GM12878 (cell line): ENCODE measurements around the gene CCDC8.

ENCODE experiments used
- EP300 ChIP-seq, 2 experiments: fragments of 150-350 bp in 1 of 2; IDR thresholded peaks; 2 replicates each; pipeline ENCODE4 v1.6.1; 2011 to 2012; ENCODE audit warnings: low read depth in 2 of 2, low read length in 2 of 2, borderline replicate concordance in 1 of 2, improper control_type of control experiment in 1 of 2, inconsistent platforms in 1 of 2; ENCODE audit not compliant: control insufficient read depth in 1 of 2
- EZH2 ChIP-seq: IDR thresholded peaks from 2 replicates; pipeline ENCODE4 v1.6.1; 2012; ENCODE audit warnings: low read depth, mild to moderate bottlenecking, control low read depth, inconsistent platforms, low read length, borderline replicate concordance; ENCODE audit not compliant: control insufficient read depth
- KDM1A ChIP-seq: fragments of 200-600 bp; sonication (generic); IDR thresholded peaks from 2 replicates; pipeline ENCODE4 v1.6.1; 2016; ENCODE audit warnings: borderline replicate concordance
- SMC3 ChIP-seq: IDR thresholded peaks from 2 replicates; pipeline ENCODE4 v1.6.1; 2011; ENCODE audit warnings: low read length, improper control_type of control experiment, borderline replicate concordance
- TCF3 ChIP-seq: IDR thresholded peaks from 2 replicates; pipeline ENCODE4 v1.6.1; 2012; ENCODE audit warnings: low read depth, mild to moderate bottlenecking, low read length, borderline replicate concordance; ENCODE audit not compliant: insufficient read depth
- ZNF274 ChIP-seq: IDR thresholded peaks from one replicate; pipeline ENCODE4 v1.8.0; 2011; ENCODE audit not compliant: insufficient read length, insufficient read depth
- TF ChIP-seq, protein P1 (sequence below), 3 experiments: IDR thresholded peaks in 2 of 3; conservative IDR thresholded peaks in 1 of 3; 2 replicates each; pipeline ENCODE4 v1.5.1; 2011; ENCODE audit warnings: low read depth in 3 of 3, low read length in 3 of 3, mild to moderate bottlenecking in 3 of 3, control low read depth in 2 of 3, moderate library complexity in 2 of 3, inconsistent platforms in 1 of 3, mixed read lengths in 1 of 3; ENCODE audit not compliant: control insufficient read depth in 2 of 3, insufficient read depth in 1 of 3; ENCODE audit errors: extremely low read depth in 1 of 3
- TF ChIP-seq, protein P2 (sequence below): IDR thresholded peaks from 2 replicates; pipeline ENCODE4 v1.6.1; 2011; ENCODE audit warnings: low read depth, low read length, improper control_type of control experiment, borderline replicate concordance
- TF ChIP-seq, protein P3 (sequence below): fragments of 150-350 bp; IDR thresholded peaks from 2 replicates; pipeline ENCODE4 v1.6.1; 2016; ENCODE audit warnings: low read depth, low read length

DNA sequence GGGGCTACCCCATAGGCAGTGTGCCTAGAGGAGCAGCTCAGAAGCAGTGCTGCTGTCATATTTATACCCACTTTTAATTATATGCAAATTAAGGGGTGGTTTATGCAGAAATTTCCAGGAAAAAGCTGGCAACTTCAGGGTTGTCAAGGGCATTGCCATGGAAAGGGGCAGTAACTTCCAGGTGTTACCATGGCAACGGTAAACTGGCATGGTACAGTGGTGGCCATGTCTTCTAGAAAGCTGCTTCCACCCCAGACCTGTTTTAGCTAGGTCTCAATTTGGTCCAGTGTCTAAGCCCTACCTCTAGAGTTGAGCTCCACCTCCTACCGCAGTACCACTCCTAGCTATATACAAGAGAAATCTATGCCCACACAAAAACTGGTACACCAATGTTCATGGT lies 46.7 kb upstream of the CCDC8 start:
- TF ChIP-seq ZNF274 (no peak), SMC3 (no peak), EZH2 (no peak), TCF3 (no peak), EP300 (IDR thresholded peaks at IDR 0.05; ENCODE audit: borderline replicate concordance in 1 of 2, control insufficient read depth in 1 of 2, low read depth in 2 of 2, low read length in 2 of 2) (no peak), KDM1A (no peak)
- TF ChIP-seq, protein P1, sequence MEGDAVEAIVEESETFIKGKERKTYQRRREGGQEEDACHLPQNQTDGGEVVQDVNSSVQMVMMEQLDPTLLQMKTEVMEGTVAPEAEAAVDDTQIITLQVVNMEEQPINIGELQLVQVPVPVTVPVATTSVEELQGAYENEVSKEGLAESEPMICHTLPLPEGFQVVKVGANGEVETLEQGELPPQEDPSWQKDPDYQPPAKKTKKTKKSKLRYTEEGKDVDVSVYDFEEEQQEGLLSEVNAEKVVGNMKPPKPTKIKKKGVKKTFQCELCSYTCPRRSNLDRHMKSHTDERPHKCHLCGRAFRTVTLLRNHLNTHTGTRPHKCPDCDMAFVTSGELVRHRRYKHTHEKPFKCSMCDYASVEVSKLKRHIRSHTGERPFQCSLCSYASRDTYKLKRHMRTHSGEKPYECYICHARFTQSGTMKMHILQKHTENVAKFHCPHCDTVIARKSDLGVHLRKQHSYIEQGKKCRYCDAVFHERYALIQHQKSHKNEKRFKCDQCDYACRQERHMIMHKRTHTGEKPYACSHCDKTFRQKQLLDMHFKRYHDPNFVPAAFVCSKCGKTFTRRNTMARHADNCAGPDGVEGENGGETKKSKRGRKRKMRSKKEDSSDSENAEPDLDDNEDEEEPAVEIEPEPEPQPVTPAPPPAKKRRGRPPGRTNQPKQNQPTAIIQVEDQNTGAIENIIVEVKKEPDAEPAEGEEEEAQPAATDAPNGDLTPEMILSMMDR (IDR thresholded peaks at IDR 0.05 in 2 of 3, conservative IDR thresholded peaks at IDR 0.05 in 1 of 3; ENCODE audit: control insufficient read depth in 2 of 3, extremely low read depth in 1 of 3, insufficient read depth in 1 of 3, low read depth in 3 of 3, low read length in 3 of 3) = no peak
- TF ChIP-seq, protein P2, sequence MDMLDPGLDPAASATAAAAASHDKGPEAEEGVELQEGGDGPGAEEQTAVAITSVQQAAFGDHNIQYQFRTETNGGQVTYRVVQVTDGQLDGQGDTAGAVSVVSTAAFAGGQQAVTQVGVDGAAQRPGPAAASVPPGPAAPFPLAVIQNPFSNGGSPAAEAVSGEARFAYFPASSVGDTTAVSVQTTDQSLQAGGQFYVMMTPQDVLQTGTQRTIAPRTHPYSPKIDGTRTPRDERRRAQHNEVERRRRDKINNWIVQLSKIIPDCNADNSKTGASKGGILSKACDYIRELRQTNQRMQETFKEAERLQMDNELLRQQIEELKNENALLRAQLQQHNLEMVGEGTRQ = no peak
- TF ChIP-seq, protein P3, sequence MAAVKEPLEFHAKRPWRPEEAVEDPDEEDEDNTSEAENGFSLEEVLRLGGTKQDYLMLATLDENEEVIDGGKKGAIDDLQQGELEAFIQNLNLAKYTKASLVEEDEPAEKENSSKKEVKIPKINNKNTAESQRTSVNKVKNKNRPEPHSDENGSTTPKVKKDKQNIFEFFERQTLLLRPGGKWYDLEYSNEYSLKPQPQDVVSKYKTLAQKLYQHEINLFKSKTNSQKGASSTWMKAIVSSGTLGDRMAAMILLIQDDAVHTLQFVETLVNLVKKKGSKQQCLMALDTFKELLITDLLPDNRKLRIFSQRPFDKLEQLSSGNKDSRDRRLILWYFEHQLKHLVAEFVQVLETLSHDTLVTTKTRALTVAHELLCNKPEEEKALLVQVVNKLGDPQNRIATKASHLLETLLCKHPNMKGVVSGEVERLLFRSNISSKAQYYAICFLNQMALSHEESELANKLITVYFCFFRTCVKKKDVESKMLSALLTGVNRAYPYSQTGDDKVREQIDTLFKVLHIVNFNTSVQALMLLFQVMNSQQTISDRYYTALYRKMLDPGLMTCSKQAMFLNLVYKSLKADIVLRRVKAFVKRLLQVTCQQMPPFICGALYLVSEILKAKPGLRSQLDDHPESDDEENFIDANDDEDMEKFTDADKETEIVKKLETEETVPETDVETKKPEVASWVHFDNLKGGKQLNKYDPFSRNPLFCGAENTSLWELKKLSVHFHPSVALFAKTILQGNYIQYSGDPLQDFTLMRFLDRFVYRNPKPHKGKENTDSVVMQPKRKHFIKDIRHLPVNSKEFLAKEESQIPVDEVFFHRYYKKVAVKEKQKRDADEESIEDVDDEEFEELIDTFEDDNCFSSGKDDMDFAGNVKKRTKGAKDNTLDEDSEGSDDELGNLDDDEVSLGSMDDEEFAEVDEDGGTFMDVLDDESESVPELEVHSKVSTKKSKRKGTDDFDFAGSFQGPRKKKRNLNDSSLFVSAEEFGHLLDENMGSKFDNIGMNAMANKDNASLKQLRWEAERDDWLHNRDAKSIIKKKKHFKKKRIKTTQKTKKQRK = no peak
